Gastroesophageal sphincter (tissue), 3 donors: ENCODE data around the gene MICAL3.

Experiments
- CTCF ChIP-seq, 4 experiments: fragments of 200-600 bp in 2 of 4; fragments of 450-650 bp in 2 of 4; sonication (generic) in 1 of 4; IDR thresholded peaks; one replicate each; pipeline ENCODE4 v1.5.1; 2017 to 2019; ENCODE audit warnings: antibody characterized with exemption in 4 of 4, mild to moderate bottlenecking in 2 of 4, moderate library complexity in 2 of 4
- POLR2A ChIP-seq, 2 donors: fragments of 450-650 bp; IDR thresholded peaks; one replicate each; pipeline ENCODE4 v1.6.1; 2017; ENCODE audit warnings: antibody characterized with exemption in 2 of 2, mild to moderate bottlenecking in 2 of 2, moderate library complexity in 1 of 2

- no peak for TF ChIP-seq POLR2A (IDR thresholded peaks at IDR 0.05)
- TF ChIP-seq CTCF (IDR thresholded peaks at IDR 0.05), result no peak
Measured at GRCh38 chr22:17811119-17811518, 213.2 kb downstream of the MICAL3 start.
